Activated naive CD8-positive, alpha-beta T cell treated with anti-CD3 and anti-CD28 coated beads, Interleukin-2, amount 50 U/mL, for 16 hours (primary cell): ENCODE data around the gene URI1.
"Not testable (repeated sequence)": the region's sequence is repeated elsewhere in the genome, so short reads cannot be mapped to it uniquely, and the experiment has no call there.

Experiments used
- DNase-seq: peaks from one replicate; pipeline ENCODE4 v3.0.0-alpha.2; 2020; ENCODE audit warnings: low read depth, low spot score

The URI1 gene

DNA sequence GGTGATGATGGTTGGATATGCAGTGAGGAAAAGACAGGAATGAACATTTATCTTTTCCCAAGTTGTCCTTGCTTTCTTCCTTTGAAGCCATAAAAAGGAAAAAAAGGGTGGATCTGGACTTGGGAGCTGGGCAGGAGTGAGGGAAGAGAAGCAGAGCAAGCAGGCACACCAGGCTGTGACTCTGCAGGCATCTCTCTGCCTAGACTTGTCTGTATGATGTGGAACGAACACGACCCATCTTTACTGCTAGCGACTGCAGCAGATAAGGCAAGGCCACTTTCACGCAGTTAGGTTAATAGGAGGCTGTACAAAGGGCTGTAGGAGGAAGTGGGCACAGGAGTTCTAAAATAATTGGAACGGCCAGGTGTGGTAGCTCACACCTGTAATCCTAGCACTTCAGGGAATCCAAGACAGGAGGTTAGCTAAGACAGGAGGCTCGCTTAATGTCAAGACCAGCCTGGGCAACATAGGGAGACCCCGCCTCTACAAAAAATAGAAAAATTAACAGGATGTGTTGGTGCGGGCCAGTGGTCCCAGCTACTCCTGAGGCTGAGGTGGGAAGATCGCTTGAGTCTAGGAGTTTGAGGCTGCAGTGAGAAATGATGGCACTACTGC is 961 bp upstream of the URI1 start:
- DNase-seq = no peak

DNA sequence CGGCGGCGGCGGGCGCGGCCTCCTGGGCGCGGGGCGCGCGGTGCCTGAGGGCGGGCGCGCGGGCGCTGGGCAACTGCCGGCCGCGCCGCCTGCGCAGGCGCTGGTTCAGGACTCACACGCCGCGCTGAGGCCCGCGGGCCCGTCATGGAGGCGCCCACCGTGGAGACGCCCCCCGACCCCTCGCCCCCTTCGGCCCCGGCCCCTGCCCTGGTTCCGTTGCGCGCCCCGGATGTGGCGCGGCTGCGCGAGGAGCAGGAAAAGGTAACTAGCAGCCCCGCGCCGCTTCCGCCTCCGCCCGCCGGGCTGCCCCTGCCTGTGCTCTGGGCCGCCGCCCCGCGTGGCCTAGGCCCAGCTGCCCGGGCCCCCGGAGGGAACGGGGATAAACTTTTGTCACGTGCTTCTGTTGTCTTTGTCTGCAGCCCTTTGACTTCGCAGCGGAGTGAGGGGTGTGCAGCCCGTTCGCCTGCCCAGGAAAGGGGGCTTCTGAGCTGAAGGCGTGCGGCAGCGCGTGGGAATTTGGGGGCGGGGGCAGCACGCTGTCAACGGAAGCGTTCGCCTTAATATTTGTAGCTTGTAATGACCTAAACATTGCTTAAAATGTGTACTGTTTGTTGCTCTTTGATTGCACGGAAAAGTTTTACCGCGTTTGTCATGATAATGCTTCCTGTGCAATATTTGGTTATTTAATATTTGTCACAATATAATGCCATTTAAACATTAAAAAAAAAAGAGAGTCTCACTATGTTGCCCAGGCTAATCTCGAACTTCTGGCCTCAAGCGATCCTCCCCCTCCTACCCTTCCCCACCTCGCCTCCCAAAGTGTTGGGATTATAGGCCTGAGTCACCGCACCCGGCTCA is 594 bp downstream of the URI1 start:
- DNase-seq = peak; percentile 39

DNA sequence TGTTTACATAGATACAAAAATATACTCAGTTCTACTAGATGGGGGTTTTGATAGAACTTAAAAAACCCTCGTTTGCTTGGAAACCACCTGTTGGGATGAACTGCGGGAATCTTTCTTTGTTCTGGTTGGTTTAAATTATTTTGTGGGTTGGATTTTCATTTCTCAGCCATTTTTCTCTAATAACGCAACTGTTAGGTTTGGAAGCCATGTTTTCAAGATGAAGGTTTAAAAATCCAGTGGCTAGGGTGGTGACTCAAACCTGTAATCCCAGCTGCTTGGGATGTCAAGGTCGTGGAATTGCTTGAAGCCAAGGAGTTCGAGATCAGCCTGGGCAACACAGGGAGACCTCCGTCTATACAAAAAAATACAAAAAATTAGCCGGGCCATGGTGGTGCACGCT is 1.6 kb downstream of the URI1 start:
- DNase-seq = no peak

DNA sequence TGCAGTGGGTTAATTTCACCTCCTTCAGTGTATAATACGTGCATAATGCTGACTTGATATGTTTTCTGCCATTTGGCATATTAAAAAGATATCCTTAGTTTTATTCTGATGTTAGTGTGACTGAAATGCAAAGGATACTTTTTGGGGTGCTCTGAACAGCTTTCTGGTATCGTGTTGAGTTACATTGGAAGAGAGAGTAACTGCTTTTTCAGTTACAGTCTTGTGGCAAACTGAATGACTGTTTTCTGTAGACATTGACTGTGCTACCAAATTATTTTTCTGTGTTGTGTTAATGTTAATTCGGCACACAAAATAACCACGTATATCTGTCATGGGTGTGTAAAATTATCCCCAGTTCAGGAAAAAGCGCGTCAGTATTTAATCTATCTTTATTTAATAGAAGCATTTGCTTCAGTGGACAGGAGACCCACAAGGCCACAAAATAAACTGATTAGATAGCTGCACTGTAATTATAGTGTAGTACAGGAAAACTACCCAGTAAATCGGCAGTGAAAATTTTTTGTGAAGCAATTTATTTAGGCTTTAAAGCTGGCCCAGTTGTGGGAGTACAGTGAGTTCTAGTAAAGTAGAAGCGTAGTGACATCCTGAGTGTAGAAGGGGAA is 2.5 kb downstream of the URI1 start:
- DNase-seq = no peak

DNA sequence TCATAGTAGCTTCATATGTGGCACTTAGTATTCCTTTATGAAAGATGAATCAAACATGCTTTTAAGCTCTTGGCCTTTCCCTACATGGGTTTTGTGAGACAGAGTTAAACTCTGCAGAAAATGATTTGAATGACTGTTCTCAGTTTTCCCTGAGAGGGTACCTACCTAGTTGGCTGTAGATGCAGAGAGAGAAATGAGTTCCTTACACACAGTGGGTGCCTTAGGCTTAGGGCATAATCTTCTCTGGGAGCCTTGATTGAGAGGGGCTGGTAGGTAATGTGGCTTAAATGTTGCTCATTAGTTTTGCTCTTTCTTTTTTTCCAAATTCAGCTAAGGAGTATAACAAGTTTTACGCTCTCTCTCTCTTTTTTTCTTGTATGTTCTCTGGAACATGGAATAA is 3.0 kb downstream of the URI1 start:
- no peak for DNase-seq

DNA sequence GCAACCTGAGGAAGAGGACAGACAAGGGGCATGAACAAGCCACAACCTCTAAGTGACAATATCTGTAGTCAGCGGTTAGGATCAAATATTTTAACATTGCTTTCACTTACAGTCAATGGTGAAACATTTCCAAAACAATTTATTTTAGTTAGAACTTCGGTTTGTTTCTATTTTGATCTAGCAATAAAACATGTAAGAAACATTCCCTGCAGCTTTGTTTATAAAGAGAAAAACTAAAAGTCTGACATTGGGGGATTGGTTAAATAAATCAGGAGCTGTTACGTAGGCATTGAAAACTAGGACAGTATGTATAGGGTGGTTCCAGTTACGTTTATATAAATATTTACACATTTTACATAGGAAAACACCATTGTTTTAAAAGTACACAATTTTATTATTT is 3.4 kb downstream of the URI1 start:
- no peak for DNase-seq

DNA sequence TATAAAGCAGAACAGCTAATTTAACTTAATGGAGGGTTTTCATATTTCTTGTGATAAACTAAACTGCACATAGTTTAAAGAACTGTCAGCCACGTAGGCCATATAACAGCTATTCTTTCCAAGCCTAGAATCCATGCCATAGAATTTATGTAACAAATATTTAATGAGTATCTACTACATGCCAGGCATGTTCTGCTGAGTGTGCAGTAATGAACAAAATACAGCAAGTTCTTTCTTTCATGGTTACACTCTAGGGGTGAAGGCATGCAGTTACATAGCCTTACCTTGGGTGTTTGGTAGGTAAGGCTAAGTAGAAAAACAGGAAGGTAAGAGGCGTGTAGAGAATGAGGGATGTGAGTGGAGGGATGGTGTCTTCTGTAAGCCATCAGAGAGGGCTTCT is 4.6 kb downstream of the URI1 start:
- DNase-seq = no peak

DNA sequence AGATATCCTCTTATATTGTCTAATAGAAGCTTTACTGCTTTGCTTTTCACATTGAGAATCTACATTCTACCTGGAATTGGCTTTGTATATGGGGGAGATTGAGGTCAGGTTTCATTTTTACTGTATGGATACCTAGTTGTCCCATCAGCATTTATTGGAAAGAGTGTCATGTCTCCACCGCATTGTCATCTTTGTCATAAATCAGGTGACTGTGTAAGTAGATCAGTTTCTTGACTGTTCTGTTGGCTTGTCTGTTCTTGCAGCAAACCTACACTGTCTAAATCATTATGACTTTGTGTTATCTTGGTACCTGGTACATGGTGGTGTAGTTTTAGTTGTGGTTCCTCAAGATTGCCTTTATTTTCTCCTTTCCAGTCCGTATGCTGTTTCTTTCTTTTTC is 5.8 kb downstream of the URI1 start:
- DNase-seq = no peak

DNA sequence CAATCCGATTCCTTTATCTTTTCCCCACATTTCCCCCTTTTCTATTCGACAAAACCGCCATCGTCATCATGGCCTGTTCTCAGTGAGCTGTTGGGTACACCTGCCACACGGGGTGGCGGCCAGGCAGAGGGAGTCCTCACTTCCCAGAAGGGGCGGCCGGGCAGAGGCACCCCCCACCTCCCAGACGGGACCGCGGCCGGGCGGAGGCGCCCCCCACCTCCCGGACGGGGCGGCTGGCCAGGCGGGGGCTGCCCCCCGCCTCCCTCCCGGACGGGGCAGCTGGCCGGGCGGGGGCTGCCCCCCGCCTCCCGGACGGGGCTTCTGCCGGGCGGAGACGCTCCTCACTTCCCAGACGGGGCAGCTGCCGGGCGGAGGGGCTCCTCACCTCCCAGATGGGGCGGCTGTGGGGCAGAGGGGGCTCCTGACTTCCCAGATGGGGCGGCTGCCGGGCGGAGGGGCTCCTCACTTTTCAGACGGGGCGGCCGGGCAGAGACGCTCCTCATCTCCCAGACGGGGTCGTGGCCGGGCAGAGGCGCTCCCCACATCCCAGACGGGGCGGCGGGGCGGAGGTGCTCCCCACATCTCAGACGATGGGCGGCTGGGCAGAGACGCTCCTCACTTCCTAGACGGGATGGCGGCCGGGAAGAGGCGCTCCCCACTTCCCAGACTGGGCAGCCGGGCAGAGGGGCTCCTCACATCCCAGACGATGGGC is 6.9 kb downstream of the URI1 start:
- not testable (repeated sequence) for DNase-seq

DNA sequence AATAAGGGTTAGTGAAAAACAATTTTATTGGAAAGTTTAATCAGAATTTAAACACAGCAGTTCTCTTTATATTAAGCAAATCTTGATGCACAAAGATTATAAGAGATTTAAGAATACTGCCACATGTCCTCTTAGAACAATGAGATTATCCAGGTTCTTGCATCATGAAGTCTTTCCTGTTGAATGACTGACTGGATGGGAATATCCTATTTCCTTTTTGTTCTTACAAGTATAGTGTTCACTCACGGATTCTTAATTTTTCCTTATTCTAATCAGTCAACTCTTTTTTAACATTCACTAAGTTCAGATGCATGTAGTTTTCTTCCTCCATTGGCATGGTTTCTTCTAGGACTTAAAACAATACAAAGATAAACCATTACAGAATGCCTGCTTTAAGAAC is 10.1 kb downstream of the URI1 start:
- no peak for DNase-seq

DNA sequence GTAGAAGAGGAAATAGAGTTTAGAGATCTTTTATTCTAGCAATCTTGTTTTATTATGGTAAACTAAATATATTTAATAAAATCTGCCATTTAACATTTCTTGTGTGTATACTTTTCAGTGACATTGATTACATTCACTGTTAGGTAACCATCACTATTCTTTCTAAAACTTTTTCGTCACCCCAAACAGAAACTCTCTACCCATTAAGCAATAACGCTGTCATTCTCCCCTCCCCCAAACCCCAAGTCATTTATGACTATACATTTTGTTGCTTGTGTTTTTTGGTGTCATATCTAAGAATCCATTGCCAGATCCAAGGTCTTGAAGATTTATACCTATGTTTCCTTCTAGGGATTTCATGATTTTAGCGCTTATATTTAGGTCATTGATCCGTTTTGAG is 10.6 kb downstream of the URI1 start:
- DNase-seq = no peak

DNA sequence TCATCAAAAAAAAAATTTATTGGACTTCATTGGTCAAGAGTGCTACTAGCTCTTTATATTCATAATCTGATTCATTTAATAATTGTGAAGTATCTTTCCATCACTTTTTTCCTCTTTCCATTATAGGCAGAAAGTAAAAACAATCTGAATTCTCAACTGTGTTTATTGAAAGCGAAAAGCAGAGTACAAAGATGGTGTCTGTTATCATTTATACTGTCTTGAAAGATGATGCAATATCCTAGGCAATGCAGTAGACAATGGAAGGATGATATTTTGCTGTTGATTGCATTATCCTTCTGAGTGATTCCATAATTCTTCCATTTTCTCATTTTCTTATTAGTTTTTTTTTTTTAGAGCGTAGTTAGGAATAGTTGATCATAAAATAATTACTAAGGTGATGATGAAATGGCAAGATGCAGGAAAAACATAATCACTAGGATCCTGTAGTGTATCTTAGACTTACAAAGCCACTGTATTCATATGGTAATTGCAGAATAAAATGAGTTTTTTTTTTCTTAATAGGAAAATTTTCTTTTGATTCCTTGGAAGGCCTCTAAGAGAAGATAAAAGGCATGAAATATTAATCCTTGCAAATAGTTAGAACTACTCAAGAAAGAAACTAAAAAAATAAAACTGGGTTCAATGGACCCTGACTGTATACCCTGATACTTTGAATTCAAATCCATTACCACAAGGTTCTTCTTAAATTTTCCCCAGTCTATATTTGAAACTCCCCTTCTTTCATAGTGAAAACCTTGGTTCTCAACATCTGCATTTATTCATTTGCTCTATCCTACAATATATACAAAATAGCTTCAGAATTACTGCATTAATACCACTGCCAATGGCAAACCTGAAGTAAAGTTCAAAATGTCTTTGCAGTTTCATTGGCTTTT is 11.6 kb downstream of the URI1 start:
- DNase-seq = no peak

DNA sequence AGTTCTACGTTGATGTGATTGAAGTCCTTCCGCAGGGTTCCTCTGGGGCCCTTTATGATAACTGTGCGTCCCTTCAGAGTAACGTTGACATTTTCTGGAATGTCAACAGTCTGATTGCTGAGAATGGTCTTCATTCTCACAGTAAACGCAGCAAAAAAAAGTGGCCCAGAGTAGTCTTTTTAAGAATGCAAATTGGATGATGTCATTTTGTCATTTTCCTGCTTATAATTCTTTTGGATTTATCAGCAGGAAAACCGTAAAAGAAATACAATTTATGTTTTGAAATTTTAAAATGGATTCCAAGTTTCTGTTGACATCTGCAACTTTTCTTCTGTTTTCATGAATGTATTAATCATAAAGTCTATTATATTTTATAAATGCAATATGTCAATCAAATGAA is 14.8 kb downstream of the URI1 start:
- DNase-seq = no peak

DNA sequence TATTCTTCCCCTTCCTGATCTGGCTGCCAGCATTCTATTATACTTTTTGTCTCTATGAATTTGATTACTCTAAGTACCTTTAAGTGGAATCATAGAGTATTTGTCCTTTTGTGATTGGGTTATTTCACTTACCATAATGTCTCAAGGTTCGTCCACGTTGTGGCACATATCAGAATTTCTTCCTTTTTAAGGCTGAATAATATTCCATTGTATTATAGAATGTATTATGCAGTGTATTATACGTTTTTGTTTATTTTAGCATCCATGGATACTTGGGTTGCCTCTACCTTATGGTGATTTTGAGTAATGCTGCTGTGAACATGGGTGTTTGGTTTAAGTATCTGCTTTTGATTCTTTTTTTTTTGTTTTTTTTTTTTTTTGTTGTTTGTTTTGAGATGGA is 19.3 kb downstream of the URI1 start:
- no peak for DNase-seq

DNA sequence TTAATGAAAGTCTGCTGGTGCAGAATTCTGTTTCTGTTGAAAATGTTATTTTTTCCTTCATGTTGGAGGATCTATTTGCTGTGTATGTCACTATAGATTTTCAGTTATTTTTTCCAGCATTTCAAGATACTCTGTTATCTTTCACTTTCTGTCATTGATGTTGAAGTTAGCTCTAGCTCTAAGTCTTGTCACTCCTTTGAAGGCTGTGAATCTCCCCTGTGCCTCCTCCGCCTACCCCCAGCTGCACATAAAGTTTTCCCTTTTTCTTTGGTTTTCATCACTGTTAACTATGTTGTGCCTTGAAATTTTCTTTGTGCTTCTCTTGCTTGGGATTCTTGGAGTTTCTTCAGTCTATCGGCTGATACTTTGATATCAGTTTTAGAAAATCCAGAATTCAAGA is 20.8 kb downstream of the URI1 start:
- DNase-seq = no peak

DNA sequence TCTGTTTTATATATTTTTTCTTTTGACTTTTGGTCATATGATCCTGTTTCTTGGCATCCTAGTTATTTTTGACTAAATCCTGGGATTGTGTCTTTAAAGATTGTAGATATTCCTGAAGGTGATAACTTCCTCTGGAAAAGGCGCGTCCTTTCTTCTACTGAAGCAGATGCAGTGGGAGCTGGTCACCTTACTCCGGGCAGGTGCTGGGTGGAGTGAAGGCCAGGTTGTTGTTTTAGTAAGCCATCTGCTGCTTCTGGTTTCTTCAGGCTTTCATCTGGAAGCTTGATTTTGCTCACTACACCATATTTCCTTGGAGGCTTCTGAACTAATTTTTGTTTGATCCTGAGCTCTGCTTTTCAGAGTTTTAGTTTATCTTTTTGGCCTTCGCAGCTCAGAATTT is 21.5 kb downstream of the URI1 start:
- DNase-seq = no peak

DNA sequence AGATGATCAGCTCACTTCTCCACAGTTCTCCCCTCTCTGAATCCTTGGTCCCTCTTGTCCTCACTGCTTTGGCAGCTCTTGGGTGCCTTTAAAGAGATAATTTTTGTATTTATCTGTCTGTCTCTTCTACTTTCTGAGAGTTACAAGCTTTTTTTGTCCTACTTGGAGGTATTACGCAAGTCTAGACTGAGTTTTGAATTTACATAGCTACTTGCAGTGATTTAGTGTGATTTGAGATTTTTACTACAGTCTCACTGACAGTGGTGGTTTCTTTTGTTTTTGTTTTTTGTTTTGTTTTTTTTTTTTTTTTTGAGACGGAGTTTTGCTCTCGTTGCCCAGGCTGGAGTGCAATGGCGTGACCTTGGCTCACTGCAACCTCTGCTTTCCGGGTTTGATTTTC is 22.1 kb downstream of the URI1 start:
- no peak for DNase-seq

DNA sequence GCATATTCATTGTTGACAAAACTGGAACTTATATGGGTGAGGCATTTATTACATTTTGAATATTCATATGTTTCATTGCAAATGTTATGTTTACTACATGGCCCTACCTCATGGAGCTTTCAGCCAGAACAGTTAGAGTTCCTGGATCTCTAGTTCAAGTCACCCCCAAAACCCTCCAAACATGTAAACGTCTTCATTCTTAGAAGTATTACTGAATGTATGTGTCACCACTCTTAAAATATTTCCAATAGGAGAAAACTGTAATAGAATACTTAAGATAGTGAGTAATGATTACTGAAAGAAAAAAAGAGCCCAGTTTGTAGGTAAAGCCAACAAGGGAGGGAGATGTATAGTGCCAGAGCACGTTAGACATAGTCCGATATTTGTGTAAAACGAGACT is 23.5 kb downstream of the URI1 start:
- DNase-seq = no peak

DNA sequence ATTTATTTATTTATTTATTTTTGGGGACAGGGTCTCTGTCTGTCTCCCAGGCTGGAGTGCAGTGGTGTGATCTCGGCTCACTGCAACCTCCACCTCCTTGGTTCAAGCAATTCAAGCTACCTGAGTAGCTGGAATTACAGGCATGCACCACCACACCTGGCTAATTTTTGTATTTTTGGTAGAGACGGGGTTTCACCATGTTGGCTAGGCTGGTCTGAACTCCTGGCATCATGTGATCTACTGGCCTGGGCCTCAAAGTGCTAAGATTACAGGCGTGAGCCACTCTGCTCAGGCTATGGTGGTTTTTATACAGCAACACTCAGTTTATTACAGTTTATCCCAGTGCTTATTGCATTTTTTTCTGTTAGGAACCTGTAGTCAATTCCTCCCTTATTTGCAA is 24.1 kb downstream of the URI1 start:
- DNase-seq = not testable (repeated sequence)

DNA sequence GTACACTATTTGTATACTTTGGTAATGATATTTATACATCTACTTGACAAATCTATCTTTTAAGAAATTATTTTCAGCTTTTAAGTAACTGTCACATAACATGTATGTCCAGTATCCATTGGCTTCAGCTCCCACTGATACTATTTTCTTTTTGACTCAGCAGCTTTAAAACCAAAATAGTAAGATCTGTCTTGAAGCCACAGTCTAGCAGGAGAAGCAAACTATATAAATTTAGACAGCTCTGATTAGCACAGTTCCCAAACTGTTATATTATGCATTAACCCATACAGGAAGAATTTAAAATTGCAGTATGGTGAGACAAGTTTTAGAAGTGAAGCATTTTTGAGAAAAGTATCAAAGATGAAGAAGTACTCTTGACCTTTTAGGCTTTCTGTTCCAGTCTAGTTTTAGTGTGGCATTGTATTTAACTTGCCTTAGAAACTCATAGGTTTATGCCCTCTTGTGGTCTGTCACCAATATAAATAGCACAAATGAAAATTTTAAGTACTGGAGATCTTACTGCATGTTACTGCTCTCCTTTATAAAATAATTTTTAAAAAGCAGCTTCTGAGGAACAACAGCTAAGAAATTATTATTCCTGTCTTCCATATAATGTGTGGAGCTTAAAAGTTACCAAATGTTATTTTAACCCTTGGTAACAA is 24.7 kb downstream of the URI1 start:
- DNase-seq = no peak

DNA sequence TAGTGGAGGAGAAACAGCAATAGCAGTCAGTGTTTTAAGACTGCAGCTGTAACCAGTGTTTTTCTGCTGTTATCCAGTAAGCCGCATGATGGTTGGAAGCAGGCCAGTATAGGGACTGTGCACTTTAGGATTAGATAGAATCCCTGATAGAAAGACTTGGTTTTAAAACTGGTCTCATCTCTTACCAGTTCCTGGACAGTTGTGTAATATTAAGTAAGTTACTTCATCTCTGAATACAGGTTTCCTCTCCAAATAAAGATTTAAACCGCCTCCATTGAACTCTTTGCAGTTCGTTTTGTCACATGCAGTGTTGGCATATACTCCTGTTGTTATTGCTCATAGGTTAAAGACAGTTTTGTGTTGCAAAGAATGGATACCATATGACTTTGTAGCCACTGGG is 25.6 kb downstream of the URI1 start:
- no peak for DNase-seq
